Naive thymus-derived CD8-positive, alpha-beta T cell (primary cell): Measurements from ENCODE around the gene CHD1. TPM values are rescaled to one million over a fixed set of nuclear protein-coding genes. Genes with fewer than 3 reads are reported as not detected.

Experiments
- ATAC-seq, 2 donors: fragments of 150-1000 bp; cut with Tn5 transposase in 1 of 2; sonication (Bioruptor Pico), chemical (Tn5 transposase) in 1 of 2; 1 replicate in 1 of 2; 2 replicates in 1 of 2; pipeline ENCODE4 v1.10.0; 2021; ENCODE audit warnings: mild to moderate bottlenecking in 2 of 2, moderate library complexity in 2 of 2
- POLR2A ChIA-PET: fragments of 350-600 bp; sonication (Branson Sonifier 250); formaldehyde crosslinking; loops from one replicate; lab custom pipeline; 2021; ENCODE audit warnings: antibody characterized with exemption; lab: Charles Lee
- DNase-seq, 10 donors: peaks; one replicate each; pipeline versions ENCODE4 v3.0.0 to v3.0.0-alpha.2; 2020 to 2022
- H3K27ac Mint-ChIP-seq, 10 donors: one replicate each; pipeline ENCODE4 v1.8.0; 2020 to 2022; ENCODE audit warnings: mild to moderate bottlenecking in 10 of 10, mixed read lengths in 10 of 10, moderate library complexity in 4 of 10, inconsistent platforms in 1 of 10
- H3K27me3 Mint-ChIP-seq, 5 donors: one replicate each; pipeline ENCODE4 v1.8.0; 2021 to 2022; ENCODE audit warnings: mixed read lengths in 5 of 5
- H3K36me3 Mint-ChIP-seq, 3 donors: one replicate each; pipeline ENCODE4 v1.8.0; 2020 to 2022; ENCODE audit warnings: mixed read lengths in 3 of 3, mild to moderate bottlenecking in 2 of 3, inconsistent platforms in 1 of 3
- H3K4me1 Mint-ChIP-seq, 4 donors: one replicate each; pipeline ENCODE4 v1.8.0; 2021 to 2022; ENCODE audit warnings: mixed read lengths in 4 of 4
- H3K4me3 Mint-ChIP-seq, 10 donors: one replicate each; pipeline ENCODE4 v1.8.0; 2020 to 2022; ENCODE audit warnings: mild to moderate bottlenecking in 10 of 10, mixed read lengths in 10 of 10, moderate library complexity in 6 of 10, inconsistent platforms in 1 of 10
- H3K9me3 Mint-ChIP-seq, 9 donors: one replicate each; pipeline ENCODE4 v1.8.0; 2020 to 2022; ENCODE audit warnings: mixed read lengths in 9 of 9, mild to moderate bottlenecking in 3 of 9, inconsistent platforms in 1 of 9, moderate library complexity in 1 of 9
- polyA plus RNA-seq, 3 donors: library from polyadenylated mRNA; unstranded; fragments of 300-500 nt; fragmentation: Illumina TruSeq; gene quantifications; one replicate each; pipeline ENCODE4 v1.2.3, GENCODE V29; 2021
- total RNA-seq, 8 experiments: library from RNA in 2 of 8; stranded (reverse) in 2 of 8; gene quantifications; one replicate each; pipeline ENCODE4 v1.2.3 and lab custom pipeline; 2021 to 2026

The CHD1 gene
- total and polyA plus RNA-seq, 5 experiments from 2014 or later: 8.6 to 97.5 (median 9.4) TPM

- POLR2A ChIA-PET: interaction anchor here (0.7 to 2.6 kb wide), 2 partner anchors 12 to 121 kb away, joined by 4 to 16 read pairs; partner anchors contain the start of gene CHD1
- Mint-ChIP-seq H3K36me3 (peaks cover 6 to 79% (median 24%) of the 10 kb centered on the region in 3 donors), H3K27me3 (no peaks in the 10 kb centered on the region), H3K4me3 (peak overlapping the region in 4 of 10 donors; percentile 2 to 56 (median 40)), H3K27ac (peak overlapping the region in 2 of 10 donors; percentile 18 to 30), H3K9me3 (no peaks in the 10 kb centered on the region), H3K4me1 (peaks cover 24 to 76% (median 73%) of the 10 kb centered on the region in 4 donors)
- no peak for ATAC-seq
- no peak for DNase-seq
These were observed 12.3 kb downstream of the CHD1 start for GRCh38 chr5:98916540-98916939.

- H3K27me3 Mint-ChIP-seq: no peaks in the 10 kb centered on the region
- H3K27ac Mint-ChIP-seq: peak overlapping the region in 6 of 10 donors; percentile 7 to 80 (median 50)
- H3K4me1 Mint-ChIP-seq: peaks cover 33 to 82% (median 74%) of the 10 kb centered on the region in 4 donors
- H3K4me3 Mint-ChIP-seq: peak overlapping the region in 3 of 10 donors; percentile 8 to 31 (median 20)
- H3K9me3 Mint-ChIP-seq: no peaks in the 10 kb centered on the region
- DNase-seq (no peak), ATAC-seq (peak; percentile 42 to 64)
- POLR2A ChIA-PET: interaction anchor here (0.6 to 2.6 kb wide), 2 partner anchors 10 to 15 kb away, joined by 3 to 15 read pairs; partner anchors contain the start of gene CHD1
- peaks cover 5 to 72% (median 11%) of the 10 kb centered on the region in 3 donors for H3K36me3 Mint-ChIP-seq
These were observed 14.9 kb downstream of the CHD1 start for GRCh38 chr5:98913911-98914310.

- H3K27ac Mint-ChIP-seq: peak overlapping the region in 6 of 10 donors; percentile 3 to 78 (median 34)
- POLR2A ChIA-PET: interaction anchor here (0.6 to 1.0 kb wide), 3 partner anchors 18 to 138 kb away, joined by 3 to 6 read pairs (median 3); partner anchors contain the start of gene CHD1
- ATAC-seq: no peak
- no peaks in the 10 kb centered on the region for H3K27me3 Mint-ChIP-seq
- peaks cover 0 to 53% (median 0%) of the 10 kb centered on the region in 3 donors for H3K36me3 Mint-ChIP-seq
- peaks cover 29 to 74% (median 68%) of the 10 kb centered on the region in 4 donors for H3K4me1 Mint-ChIP-seq
- H3K4me3 Mint-ChIP-seq: peak overlapping the region in 1 of 10 donors; percentile 3
- DNase-seq: no peak
- no peaks in the 10 kb centered on the region for H3K9me3 Mint-ChIP-seq
These were observed 17.3 kb downstream of the CHD1 start for GRCh38 chr5:98911280-98912040.

- H3K36me3 Mint-ChIP-seq: peaks cover 0 to 51% (median 0%) of the 10 kb centered on the region in 3 donors
- H3K27ac Mint-ChIP-seq: peak overlapping the region in 7 of 10 donors; percentile 2 to 68 (median 37)
- H3K27me3 Mint-ChIP-seq: no peaks in the 10 kb centered on the region
- POLR2A ChIA-PET: interaction anchor here (1.0 to 1.6 kb wide), 3 partner anchors 15 to 123 kb away, joined by 4 read pairs; no protein-coding TSS in a partner anchor
- ATAC-seq: no peak
- no peak for DNase-seq
- H3K9me3 Mint-ChIP-seq: no peaks in the 10 kb centered on the region
- H3K4me3 Mint-ChIP-seq: peak overlapping the region in 1 of 10 donors; percentile 37
- peaks cover 26 to 76% (median 62%) of the 10 kb centered on the region in 4 donors for H3K4me1 Mint-ChIP-seq
These were observed 19.4 kb downstream of the CHD1 start for GRCh38 chr5:98909363-98909762.

GRCh38 chr5:98907951-98908350, 20.9 kb downstream of the CHD1 start:
- POLR2A ChIA-PET: interaction anchor here (1.8 kb wide), 1 partner anchor 21 kb away, joined by 10 read pairs; the partner anchor contains the start of gene CHD1
- peak overlapping the region in 2 of 10 donors; percentile 30 to 54 for H3K4me3 Mint-ChIP-seq
- ATAC-seq (no peak), DNase-seq (no peak)
- peak overlapping the region in 9 of 10 donors; percentile 14 to 89 (median 62) for H3K27ac Mint-ChIP-seq
- H3K36me3 Mint-ChIP-seq: peaks cover 0 to 54% (median 9%) of the 10 kb centered on the region in 3 donors
- H3K27me3 Mint-ChIP-seq: no peaks in the 10 kb centered on the region
- peaks cover 20 to 69% (median 52%) of the 10 kb centered on the region in 4 donors for H3K4me1 Mint-ChIP-seq
- H3K9me3 Mint-ChIP-seq: no peaks in the 10 kb centered on the region

GRCh38 chr5:98906756-98907355, 22.0 kb downstream of the CHD1 start:
- H3K4me3 Mint-ChIP-seq: peak overlapping the region in 1 of 10 donors; percentile 6
- peak overlapping the region in 9 of 10 donors; percentile 9 to 73 (median 45) for H3K27ac Mint-ChIP-seq
- DNase-seq (no peak), ATAC-seq (no peak)
- peaks cover 4 to 55% (median 13%) of the 10 kb centered on the region in 3 donors for H3K36me3 Mint-ChIP-seq
- H3K4me1 Mint-ChIP-seq: peaks cover 20 to 65% (median 48%) of the 10 kb centered on the region in 4 donors
- POLR2A ChIA-PET: interaction anchor here (1.8 kb wide), 1 partner anchor 22 kb away, joined by 10 read pairs; the partner anchor contains the start of gene CHD1
- H3K9me3 Mint-ChIP-seq: no peaks in the 10 kb centered on the region
- H3K27me3 Mint-ChIP-seq: no peaks in the 10 kb centered on the region

- POLR2A ChIA-PET: interaction anchor here (2.4 kb wide), 1 partner anchor 23 kb away, joined by 11 read pairs; the partner anchor contains the start of gene CHD1
- Mint-ChIP-seq H3K27ac (peak overlapping the region in 6 of 10 donors; percentile 12 to 73 (median 31)), H3K4me1 (peaks cover 15 to 57% (median 43%) of the 10 kb centered on the region in 4 donors)
These were observed 22.7 kb downstream of the CHD1 start for GRCh38 chr5:98905857-98906688.

GRCh38 chr5:98904780-98905179, 24.0 kb downstream of the CHD1 start:
- Mint-ChIP-seq H3K36me3 (peaks cover 4 to 60% (median 20%) of the 10 kb centered on the region in 3 donors), H3K27me3 (no peaks in the 10 kb centered on the region), H3K4me3 (no peak overlapping the region), H3K4me1 (peaks cover 15 to 46% (median 37%) of the 10 kb centered on the region in 4 donors), H3K27ac (no peak overlapping the region), H3K9me3 (no peaks in the 10 kb centered on the region)
- POLR2A ChIA-PET: interaction anchor here (2.4 kb wide), 1 partner anchor 24 kb away, joined by 11 read pairs; the partner anchor contains the start of gene CHD1
- DNase-seq (no peak), ATAC-seq (no peak)

More at GRCh38 chr5:98905857-98906688, 22.7 kb downstream of the CHD1 start:
- DNase-seq (peak in 3 of 10 donors; percentile 71 to 73 (median 71)), ATAC-seq (peak; percentile 61 to 65)
- H3K27me3 Mint-ChIP-seq: no peaks in the 10 kb centered on the region
- H3K9me3 Mint-ChIP-seq: no peaks in the 10 kb centered on the region
- H3K36me3 Mint-ChIP-seq: peaks cover 4 to 53% (median 15%) of the 10 kb centered on the region in 3 donors
- H3K4me3 Mint-ChIP-seq: no peak overlapping the region

GRCh38 chr5:98902733-98903132, 26.1 kb downstream of the CHD1 start:
- no peak overlapping the region for H3K27ac Mint-ChIP-seq
- ATAC-seq (no peak), DNase-seq (no peak)
- peaks cover 5 to 30% (median 22%) of the 10 kb centered on the region in 4 donors for H3K4me1 Mint-ChIP-seq
- no peak overlapping the region for H3K4me3 Mint-ChIP-seq
- H3K9me3 Mint-ChIP-seq: no peaks in the 10 kb centered on the region
- peaks cover 4 to 73% (median 28%) of the 10 kb centered on the region in 3 donors for H3K36me3 Mint-ChIP-seq
- POLR2A ChIA-PET: no interaction called here
- H3K27me3 Mint-ChIP-seq: no peaks in the 10 kb centered on the region

- ATAC-seq: no peak
- Mint-ChIP-seq H3K36me3 (peaks cover 4 to 86% (median 35%) of the 10 kb centered on the region in 3 donors), H3K27ac (no peak overlapping the region), H3K4me3 (no peak overlapping the region), H3K4me1 (peaks cover 4 to 9% (median 7%) of the 10 kb centered on the region in 4 donors), H3K9me3 (no peaks in the 10 kb centered on the region), H3K27me3 (no peaks in the 10 kb centered on the region)
- POLR2A ChIA-PET: interaction anchor here (1.4 kb wide), 1 partner anchor 30 kb away, joined by 5 read pairs; no protein-coding TSS in a partner anchor
- DNase-seq: no peak
These were observed 29.4 kb downstream of the CHD1 start for GRCh38 chr5:98899456-98899855.

- Mint-ChIP-seq H3K27me3 (no peaks in the 10 kb centered on the region), H3K4me3 (no peak overlapping the region), H3K27ac (peak overlapping the region in 1 of 10 donors; percentile 39), H3K9me3 (no peaks in the 10 kb centered on the region), H3K36me3 (peaks cover 4 to 86% (median 32%) of the 10 kb centered on the region in 3 donors), H3K4me1 (peaks cover 4 to 7% (median 6%) of the 10 kb centered on the region in 4 donors)
- ATAC-seq (no peak), DNase-seq (no peak)
- POLR2A ChIA-PET: no interaction called here
These were observed 30.1 kb downstream of the CHD1 start for GRCh38 chr5:98898743-98899142.
